AG04449 (cell line): Measurements from ENCODE around the gene BRSK2.

Experiments used
- CTCF ChIA-PET: fragments of 350-600 bp; formaldehyde crosslinking; extraction: SDS; loops from one replicate; lab custom pipeline; 2021; ENCODE audit warnings: antibody characterized with exemption; lab: Yijun Ruan, JAX
- POLR2A ChIA-PET: fragments of 400-600, 350-600 bp; formaldehyde crosslinking; extraction: SDS; loops from one replicate; lab custom pipeline; 2020; ENCODE audit warnings: antibody characterized with exemption, inconsistent platforms; lab: Yijun Ruan, JAX
- DNase-seq: peaks from one replicate; pipeline ENCODE4 v3.0.0-alpha.2; 2010; ENCODE audit warnings: low read depth, low spot score
- H3K4me3 ChIP-seq: 2 replicates; pipeline ENCODE4 v1.5.1; 2011; ENCODE audit warnings: low read depth, mild to moderate bottlenecking, control low read depth, low read length
- CTCF ChIP-seq: IDR thresholded peaks from one replicate; pipeline ENCODE4 v1.5.1; 2011; ENCODE audit warnings: mild to moderate bottlenecking, moderate library complexity, low read length, control low read depth, inconsistent platforms; ENCODE audit not compliant: insufficient read depth; ENCODE audit errors: missing control alignments

The BRSK2 gene

GRCh38 chr11:1393038-1393710, 3.4 kb downstream of the BRSK2 start:
- no peak for DNase-seq
- no peak for TF ChIP-seq CTCF
- no peak overlapping the region for H3K4me3 ChIP-seq
- ChIA-PET POLR2A (no interaction called here), CTCF (no interaction called here)

- POLR2A ChIA-PET = no interaction called here
- CTCF ChIA-PET = no interaction called here
- DNase-seq = no peak
- no peak overlapping the region for H3K4me3 ChIP-seq
- TF ChIP-seq CTCF = no peak
Measured at GRCh38 chr11:1394936-1395772, 5.4 kb downstream of the BRSK2 start.

GRCh38 chr11:1395773-1396374, 6.1 kb downstream of the BRSK2 start:
- ChIA-PET CTCF (no interaction called here), POLR2A (no interaction called here)

GRCh38 chr11:1396375-1396841, 6.7 kb downstream of the BRSK2 start:
- no peak for DNase-seq
- no peak for TF ChIP-seq CTCF
- no peak overlapping the region for H3K4me3 ChIP-seq
- POLR2A ChIA-PET = no interaction called here
- CTCF ChIA-PET = no interaction called here

More at GRCh38 chr11:1395773-1396374, 6.1 kb downstream of the BRSK2 start:
- DNase-seq = no peak
- H3K4me3 ChIP-seq = no peak overlapping the region
- TF ChIP-seq CTCF = no peak

- no peak for TF ChIP-seq CTCF
- ChIA-PET POLR2A (interaction anchor here (1.0 kb wide), 1 partner anchor 8 kb away, joined by 3 read pairs; the partner anchor contains the start of gene BRSK2), CTCF (no interaction called here)
- DNase-seq = no peak
- no peak overlapping the region for H3K4me3 ChIP-seq
Measured at GRCh38 chr11:1397146-1397861, 7.6 kb downstream of the BRSK2 start.
